Measurements from ENCODE around the gene FLOT1. TPM values are rescaled to one million over a fixed set of nuclear protein-coding genes. Genes with fewer than 3 reads are reported as not detected.

FLOT1 gene
- total and polyA plus RNA-seq, 9 of the 15 experiments (the other 6 are each of a cell fraction or from before 2014, with no cell fraction given): 11.7 to 149 (median 118) TPM

DNA sequence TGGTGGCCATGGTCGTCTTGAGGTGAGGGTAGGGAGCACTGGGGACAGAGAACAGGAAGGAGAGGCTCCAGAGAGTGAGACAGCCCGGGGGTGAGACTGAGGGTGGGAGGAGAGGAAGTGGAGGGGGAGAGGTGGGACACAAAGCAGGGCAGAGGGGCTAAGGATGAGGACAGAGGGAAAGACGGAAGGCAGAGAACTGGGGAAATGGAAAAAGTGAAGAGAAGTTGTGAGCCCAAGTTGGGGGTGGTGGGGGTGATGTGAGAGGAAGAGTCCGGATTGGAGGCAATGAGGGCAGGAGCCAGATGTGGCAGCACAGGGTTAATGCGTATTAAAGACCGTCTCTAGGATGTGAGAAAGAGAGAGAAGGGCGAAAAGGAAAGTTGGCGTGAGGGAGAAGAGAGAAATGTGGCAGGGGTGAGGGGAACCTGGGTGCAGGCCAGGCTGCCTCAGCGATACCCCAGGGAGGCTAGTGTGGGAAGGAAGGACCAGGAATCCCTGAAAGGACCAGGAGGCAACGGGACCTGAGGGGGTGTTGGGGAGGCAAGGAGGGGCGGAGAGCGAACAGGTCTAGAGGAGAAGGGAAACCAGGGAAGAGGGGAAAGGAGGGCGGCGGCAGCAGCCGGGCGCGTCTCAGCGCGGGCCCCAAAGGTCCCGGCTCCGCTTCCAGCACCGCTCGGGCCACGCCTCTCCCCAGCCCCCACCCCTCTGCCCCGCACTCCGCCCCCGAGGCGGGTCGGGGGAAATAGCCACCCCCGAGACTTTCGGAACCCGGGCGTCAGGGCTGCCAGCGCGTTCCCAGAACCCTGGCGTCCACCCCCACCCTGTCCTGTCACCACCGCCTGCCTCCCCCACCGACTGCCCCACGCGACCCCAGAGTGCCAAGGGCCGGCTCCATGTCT lies 56.2 kb downstream of the FLOT1 start, which contains the start of gene PPP1R18 (continued):
- TF ChIP-seq VEZF1 (CRISPR knock-in tag; IDR thresholded peaks at IDR 0.05) (peak; percentile 76), ZFP1 (CRISPR knock-in tag; IDR thresholded peaks at IDR 0.05) (no peak), TAF1 (IDR thresholded peaks at IDR 0.05; ENCODE audit: control insufficient read depth, extremely low read depth, insufficient read depth, low read length, severe bottlenecking) (no peak), HNRNPLL (IDR thresholded peaks at IDR 0.05; ENCODE audit: low read depth, low read length, poor library complexity, severe bottlenecking) (peak; percentile 8), EP300 (IDR thresholded peaks at IDR 0.05; ENCODE audit: low read length) (no peak), KLF13 (tag; IDR thresholded peaks at IDR 0.05; ENCODE audit: borderline replicate concordance, low read depth) (no peak), E2F8 (IDR thresholded peaks at IDR 0.05; ENCODE audit: low read depth, partially characterized antibody) (no peak), SUPT5H (IDR thresholded peaks at IDR 0.05) (peak; percentile 61), SAFB2 (IDR thresholded peaks at IDR 0.05; ENCODE audit: borderline replicate concordance, low read depth, low read length, severe bottlenecking) (no peak), JUNB (CRISPR knock-in tag; conservative IDR thresholded peaks at IDR 0.05) (no peak), POLR2A (conservative IDR thresholded peaks at IDR 0.05) (peak; percentile 64), ZNF224 (CRISPR knock-in tag; IDR thresholded peaks at IDR 0.05) (no peak), MCM5 (IDR thresholded peaks at IDR 0.05; ENCODE audit: low read depth) (no peak), OTX1 (CRISPR knock-in tag; IDR thresholded peaks at IDR 0.05) (peak; percentile 46), ZNF668 (CRISPR knock-in tag; IDR thresholded peaks at IDR 0.05) (no peak), PTRF (tag; IDR thresholded peaks at IDR 0.05) (no peak), TBL1XR1 (IDR thresholded peaks at IDR 0.05; ENCODE audit: low read length in 2 of 2) (no peak), HDAC8 (tag; IDR thresholded peaks at IDR 0.05) (no peak)
- TF ChIP-seq, protein P1, sequence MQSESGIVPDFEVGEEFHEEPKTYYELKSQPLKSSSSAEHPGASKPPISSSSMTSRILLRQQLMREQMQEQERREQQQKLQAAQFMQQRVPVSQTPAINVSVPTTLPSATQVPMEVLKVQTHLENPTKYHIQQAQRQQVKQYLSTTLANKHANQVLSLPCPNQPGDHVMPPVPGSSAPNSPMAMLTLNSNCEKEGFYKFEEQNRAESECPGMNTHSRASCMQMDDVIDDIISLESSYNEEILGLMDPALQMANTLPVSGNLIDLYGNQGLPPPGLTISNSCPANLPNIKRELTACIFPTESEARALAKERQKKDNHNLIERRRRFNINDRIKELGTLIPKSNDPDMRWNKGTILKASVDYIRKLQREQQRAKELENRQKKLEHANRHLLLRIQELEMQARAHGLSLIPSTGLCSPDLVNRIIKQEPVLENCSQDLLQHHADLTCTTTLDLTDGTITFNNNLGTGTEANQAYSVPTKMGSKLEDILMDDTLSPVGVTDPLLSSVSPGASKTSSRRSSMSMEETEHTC (IDR thresholded peaks at IDR 0.05): no peak
- TF ChIP-seq, protein P2, sequence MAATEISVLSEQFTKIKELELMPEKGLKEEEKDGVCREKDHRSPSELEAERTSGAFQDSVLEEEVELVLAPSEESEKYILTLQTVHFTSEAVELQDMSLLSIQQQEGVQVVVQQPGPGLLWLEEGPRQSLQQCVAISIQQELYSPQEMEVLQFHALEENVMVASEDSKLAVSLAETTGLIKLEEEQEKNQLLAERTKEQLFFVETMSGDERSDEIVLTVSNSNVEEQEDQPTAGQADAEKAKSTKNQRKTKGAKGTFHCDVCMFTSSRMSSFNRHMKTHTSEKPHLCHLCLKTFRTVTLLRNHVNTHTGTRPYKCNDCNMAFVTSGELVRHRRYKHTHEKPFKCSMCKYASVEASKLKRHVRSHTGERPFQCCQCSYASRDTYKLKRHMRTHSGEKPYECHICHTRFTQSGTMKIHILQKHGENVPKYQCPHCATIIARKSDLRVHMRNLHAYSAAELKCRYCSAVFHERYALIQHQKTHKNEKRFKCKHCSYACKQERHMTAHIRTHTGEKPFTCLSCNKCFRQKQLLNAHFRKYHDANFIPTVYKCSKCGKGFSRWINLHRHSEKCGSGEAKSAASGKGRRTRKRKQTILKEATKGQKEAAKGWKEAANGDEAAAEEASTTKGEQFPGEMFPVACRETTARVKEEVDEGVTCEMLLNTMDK (IDR thresholded peaks at IDR 0.05; ENCODE audit: borderline replicate concordance, insufficient read depth, low read depth, low read length, poor library complexity, severe bottlenecking): no peak
